Measurements from ENCODE around the gene CIITA.
"Not testable (repeated sequence)": the region's sequence is repeated elsewhere in the genome, so short reads cannot be mapped to it uniquely, and the experiment has no call there.

The CIITA gene

DNA sequence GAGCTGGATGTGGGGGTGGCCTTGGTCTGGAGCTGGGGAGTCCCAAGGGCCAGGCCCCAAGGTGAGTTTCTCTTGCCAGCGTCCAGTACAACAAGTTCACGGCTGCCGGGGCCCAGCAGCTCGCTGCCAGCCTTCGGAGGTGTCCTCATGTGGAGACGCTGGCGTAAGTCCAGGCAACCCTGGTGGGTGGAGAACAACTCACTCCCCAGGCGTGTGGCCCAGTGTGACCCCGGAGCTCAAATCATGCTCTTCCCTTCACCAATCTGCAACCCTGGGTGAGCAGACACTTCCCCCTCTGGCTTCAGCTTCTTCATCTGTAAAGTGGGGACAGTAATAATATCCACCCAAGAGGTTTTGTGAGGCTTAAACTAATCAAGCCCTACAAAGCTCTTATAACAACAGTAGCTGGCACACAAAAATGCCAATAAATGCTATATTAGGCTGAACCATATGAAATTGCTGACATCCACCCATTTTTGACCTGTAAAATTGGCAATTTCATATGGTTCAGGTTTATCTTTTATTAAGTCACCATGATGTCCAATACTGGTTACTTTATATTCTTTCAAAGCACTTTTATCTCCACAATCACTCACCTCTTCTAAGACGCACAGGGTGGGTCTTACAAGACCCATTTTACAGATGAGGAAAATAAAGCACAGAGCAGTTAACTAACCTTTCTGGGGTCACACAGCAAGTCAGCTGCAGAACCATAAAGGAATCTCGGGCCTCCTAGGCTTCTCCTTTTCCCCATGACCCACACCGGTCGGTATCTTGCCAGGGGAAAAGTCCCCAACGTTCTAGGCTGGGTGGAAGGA, 45.5 kb downstream of the CIITA start:
- Histone ChIP-seq H3K9ac (no peak overlapping the region), H3K79me2 (no peaks in the 10 kb centered on the region), H3K4me1 (peaks cover 2% of the 10 kb centered on the region), H3K27me3 (ENCODE audit: control insufficient read depth, insufficient read depth, low read length) (no peaks in the 10 kb centered on the region), H3K4me3 (ENCODE audit: low read depth, low read length) (no peak overlapping the region), H3K9me3 (ENCODE audit: control insufficient read depth, low read length) (no peaks in the 10 kb centered on the region), H3K27ac (no peak overlapping the region), H3K36me3 (ENCODE audit: control insufficient read depth, insufficient read depth, low read length) (no peaks in the 10 kb centered on the region), H2AFZ (no peak overlapping the region), H3K4me2 (ENCODE audit: low read length) (no peak overlapping the region)
- TF ChIP-seq, protein P1, sequence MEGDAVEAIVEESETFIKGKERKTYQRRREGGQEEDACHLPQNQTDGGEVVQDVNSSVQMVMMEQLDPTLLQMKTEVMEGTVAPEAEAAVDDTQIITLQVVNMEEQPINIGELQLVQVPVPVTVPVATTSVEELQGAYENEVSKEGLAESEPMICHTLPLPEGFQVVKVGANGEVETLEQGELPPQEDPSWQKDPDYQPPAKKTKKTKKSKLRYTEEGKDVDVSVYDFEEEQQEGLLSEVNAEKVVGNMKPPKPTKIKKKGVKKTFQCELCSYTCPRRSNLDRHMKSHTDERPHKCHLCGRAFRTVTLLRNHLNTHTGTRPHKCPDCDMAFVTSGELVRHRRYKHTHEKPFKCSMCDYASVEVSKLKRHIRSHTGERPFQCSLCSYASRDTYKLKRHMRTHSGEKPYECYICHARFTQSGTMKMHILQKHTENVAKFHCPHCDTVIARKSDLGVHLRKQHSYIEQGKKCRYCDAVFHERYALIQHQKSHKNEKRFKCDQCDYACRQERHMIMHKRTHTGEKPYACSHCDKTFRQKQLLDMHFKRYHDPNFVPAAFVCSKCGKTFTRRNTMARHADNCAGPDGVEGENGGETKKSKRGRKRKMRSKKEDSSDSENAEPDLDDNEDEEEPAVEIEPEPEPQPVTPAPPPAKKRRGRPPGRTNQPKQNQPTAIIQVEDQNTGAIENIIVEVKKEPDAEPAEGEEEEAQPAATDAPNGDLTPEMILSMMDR (IDR thresholded peaks at IDR 0.05) = no peak

DNA sequence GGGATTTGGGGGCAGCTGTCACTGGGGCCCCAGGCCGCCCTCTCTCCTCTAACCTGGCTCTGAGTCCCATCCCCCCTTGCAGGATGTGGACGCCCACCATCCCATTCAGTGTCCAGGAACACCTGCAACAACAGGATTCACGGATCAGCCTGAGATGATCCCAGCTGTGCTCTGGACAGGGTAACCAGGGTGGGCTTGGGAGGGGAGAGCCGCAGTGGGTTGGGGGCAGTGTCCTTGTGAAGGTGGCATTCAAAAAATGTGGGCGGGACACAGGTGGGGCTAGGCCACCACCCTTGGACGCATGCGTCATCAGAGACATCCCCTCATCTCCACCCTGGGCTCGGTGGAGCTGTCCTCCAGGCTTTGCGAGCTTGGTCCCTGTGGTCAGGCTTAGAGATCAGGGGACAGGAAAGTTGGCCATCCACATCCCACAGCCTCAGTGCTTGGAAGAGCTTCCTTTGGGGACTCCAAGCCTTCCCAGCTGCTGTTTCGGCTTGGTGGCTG, 46.2 kb downstream of the CIITA start:
- Histone ChIP-seq H3K79me2 (no peaks in the 10 kb centered on the region), H3K27ac (no peak overlapping the region), H2AFZ (no peak overlapping the region), H3K9me3 (ENCODE audit: control insufficient read depth, low read length) (no peaks in the 10 kb centered on the region), H3K4me2 (ENCODE audit: low read length) (no peak overlapping the region), H3K4me1 (peaks cover 2% of the 10 kb centered on the region), H3K36me3 (ENCODE audit: control insufficient read depth, insufficient read depth, low read length) (no peaks in the 10 kb centered on the region), H3K4me3 (ENCODE audit: low read depth, low read length) (no peak overlapping the region), H3K27me3 (ENCODE audit: control insufficient read depth, insufficient read depth, low read length) (no peaks in the 10 kb centered on the region), H3K9ac (no peak overlapping the region)
- TF ChIP-seq, protein P1 (IDR thresholded peaks at IDR 0.05) = no peak

DNA sequence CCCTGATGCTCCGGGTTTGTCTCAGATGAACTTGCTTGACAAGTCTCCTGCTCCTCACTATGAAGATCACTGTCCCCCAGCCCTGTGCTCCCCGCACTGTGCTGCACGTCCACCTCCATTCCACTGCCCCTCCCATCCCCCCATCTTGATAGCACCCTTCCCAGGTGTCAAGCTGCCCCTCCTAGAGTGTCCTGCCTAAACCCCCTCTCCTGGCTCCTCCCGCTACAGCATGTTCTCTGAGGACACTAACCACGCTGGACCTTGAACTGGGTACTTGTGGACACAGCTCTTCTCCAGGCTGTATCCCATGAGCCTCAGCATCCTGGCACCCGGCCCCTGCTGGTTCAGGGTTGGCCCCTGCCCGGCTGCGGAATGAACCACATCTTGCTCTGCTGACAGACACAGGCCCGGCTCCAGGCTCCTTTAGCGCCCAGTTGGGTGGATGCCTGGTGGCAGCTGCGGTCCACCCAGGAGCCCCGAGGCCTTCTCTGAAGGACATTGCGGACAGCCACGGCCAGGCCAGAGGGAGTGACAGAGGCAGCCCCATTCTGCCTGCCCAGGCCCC, 46.7 kb downstream of the CIITA start:
- H3K79me2 ChIP-seq = no peaks in the 10 kb centered on the region
- H3K4me1 ChIP-seq = no peaks in the 10 kb centered on the region
- H3K9me3 ChIP-seq (ENCODE audit: control insufficient read depth, low read length) = no peaks in the 10 kb centered on the region
- no peak overlapping the region for H3K9ac ChIP-seq
- no peaks in the 10 kb centered on the region for H3K36me3 ChIP-seq (ENCODE audit: control insufficient read depth, insufficient read depth, low read length)
- no peak overlapping the region for H3K27ac ChIP-seq
- TF ChIP-seq, protein P1 (IDR thresholded peaks at IDR 0.05) = no peak
- H3K27me3 ChIP-seq (ENCODE audit: control insufficient read depth, insufficient read depth, low read length) = no peaks in the 10 kb centered on the region
- no peak overlapping the region for H3K4me2 ChIP-seq (ENCODE audit: low read length)
- no peak overlapping the region for H2AFZ ChIP-seq
- H3K4me3 ChIP-seq (ENCODE audit: low read depth, low read length) = no peak overlapping the region

DNA sequence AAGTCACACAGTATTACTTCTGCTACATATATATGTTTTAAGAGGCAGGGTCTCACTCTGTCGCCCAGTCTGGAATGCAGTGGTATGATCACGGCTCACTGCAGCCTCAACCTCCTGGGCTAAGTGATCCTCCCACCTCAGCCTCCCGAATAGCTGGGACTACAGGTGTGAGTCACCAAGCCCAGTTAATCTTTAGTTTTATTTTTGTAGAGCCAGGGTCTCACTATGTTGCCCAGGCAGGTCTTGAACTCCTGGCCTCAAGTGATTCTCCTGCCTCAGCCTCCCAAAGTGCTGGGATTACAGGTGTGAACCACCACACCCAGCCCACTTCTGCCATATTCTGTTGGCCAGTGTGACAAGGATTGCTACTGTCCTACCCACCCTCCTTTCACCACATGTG, 48.3 kb downstream of the CIITA start:
- not testable (repeated sequence) for H3K79me2 ChIP-seq; H3K27me3 ChIP-seq (ENCODE audit: control insufficient read depth, insufficient read depth, low read length); H3K4me3 ChIP-seq (ENCODE audit: low read depth, low read length); H3K9ac ChIP-seq; H3K9me3 ChIP-seq (ENCODE audit: control insufficient read depth, low read length); H2AFZ ChIP-seq; H3K27ac ChIP-seq; H3K4me1 ChIP-seq; H3K4me2 ChIP-seq (ENCODE audit: low read length); H3K36me3 ChIP-seq (ENCODE audit: control insufficient read depth, insufficient read depth, low read length)

DNA sequence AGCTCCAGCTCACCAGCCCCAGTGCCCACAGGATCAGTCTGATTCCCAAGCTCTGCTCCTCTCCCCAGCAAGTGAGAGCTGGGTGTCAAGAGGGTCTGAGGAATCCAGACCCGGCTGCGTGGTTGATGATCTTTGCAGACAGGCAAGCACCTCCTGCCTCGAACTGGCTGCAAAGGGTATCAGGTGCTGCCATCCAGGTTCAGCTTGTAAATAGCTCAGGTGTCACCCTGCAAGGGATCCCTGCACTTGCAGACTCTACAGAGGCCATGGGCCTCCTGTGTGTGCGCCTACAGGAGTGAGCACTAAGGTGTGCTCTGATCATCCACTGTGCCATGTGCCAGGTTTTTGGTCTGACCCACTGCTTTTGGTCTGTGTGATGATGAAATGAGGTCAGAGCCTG, 49.1 kb downstream of the CIITA start:
- H3K4me1 ChIP-seq = no peaks in the 10 kb centered on the region
- no peak overlapping the region for H2AFZ ChIP-seq
- H3K4me3 ChIP-seq (ENCODE audit: low read depth, low read length) = no peak overlapping the region
- TF ChIP-seq, protein P1 (IDR thresholded peaks at IDR 0.05) = no peak
- H3K36me3 ChIP-seq (ENCODE audit: control insufficient read depth, insufficient read depth, low read length) = no peaks in the 10 kb centered on the region
- H3K9me3 ChIP-seq (ENCODE audit: control insufficient read depth, low read length) = no peaks in the 10 kb centered on the region
- H3K27ac ChIP-seq = no peak overlapping the region
- no peak overlapping the region for H3K4me2 ChIP-seq (ENCODE audit: low read length)
- no peak overlapping the region for H3K9ac ChIP-seq
- no peaks in the 10 kb centered on the region for H3K27me3 ChIP-seq (ENCODE audit: control insufficient read depth, insufficient read depth, low read length)
- no peaks in the 10 kb centered on the region for H3K79me2 ChIP-seq
